ENCODE data around the gene PRDX3. TPM values are rescaled to one million over a fixed set of nuclear protein-coding genes. Genes with fewer than 3 reads are reported as not detected.
A peak's percentile ranks its signal among the peaks of the same experiment; 100 is the strongest.

Gene PRDX3
- polyA plus RNA-seq, 1 of the 3 experiments (the other 2 are of a cell fraction): 193 TPM

DNA sequence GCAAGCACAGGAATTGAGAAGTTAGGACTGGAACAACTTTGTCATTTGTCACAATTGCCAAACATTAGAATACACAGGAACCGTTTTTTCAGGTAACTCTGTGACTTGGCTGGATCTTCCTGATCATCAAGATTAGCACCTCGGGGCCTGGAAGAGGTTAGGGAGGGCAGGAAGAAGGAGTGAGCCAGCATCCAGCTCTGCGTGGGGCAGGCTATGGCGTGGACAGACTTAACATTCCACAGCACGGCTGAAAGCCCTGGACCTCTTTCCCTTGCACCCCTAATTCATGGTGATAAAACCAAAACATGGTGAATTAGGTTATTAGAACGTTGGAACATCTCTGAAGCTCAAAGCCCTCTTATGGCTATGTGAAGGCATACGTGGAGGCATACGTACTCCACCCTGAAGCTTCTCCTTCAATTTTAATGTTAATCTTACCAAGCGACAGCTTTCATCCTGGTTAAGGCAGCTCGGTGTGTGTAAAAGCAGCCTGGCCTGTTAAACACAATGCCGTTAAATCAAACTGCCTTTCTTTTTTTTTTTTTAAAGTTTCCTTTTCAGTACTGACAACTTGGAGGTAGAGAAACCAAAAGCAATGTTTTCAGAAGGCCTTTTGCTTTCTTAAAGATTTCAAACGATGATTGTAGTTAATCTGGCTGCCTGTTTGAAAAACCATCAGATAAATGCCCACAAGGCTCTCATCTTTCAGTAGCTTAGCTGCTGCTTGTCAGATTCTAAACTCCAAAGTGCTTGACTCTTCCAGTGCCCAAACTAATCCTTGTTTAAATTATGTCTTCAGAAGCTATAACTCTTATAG is 33.2 kb upstream of the PRDX3 start:
- H2AFZ ChIP-seq (ENCODE audit: low read depth): peak overlapping the region; percentile 16; the same call in 1 of the 2 replicates
- H3K79me2 ChIP-seq (ENCODE audit: insufficient read depth): peaks cover 60% of the 10 kb centered on the region
- POLR2A ChIA-PET: interaction anchor here (0.5 to 1.3 kb wide), 3 partner anchors 11 to 203 kb away, joined by 3 to 7 read pairs (median 3); no protein-coding TSS in a partner anchor
- no peaks in the 10 kb centered on the region for H3K27me3 ChIP-seq (ENCODE audit: insufficient read depth)
- no peak for DNase-seq
- no peaks in the 10 kb centered on the region for H3K9me3 ChIP-seq
- peaks cover 29 to 48% of the 10 kb centered on the region in 2 experiments for H3K4me1 ChIP-seq (ENCODE audit: control insufficient read depth in 1 of 2, insufficient read depth in 2 of 2, low read depth in 1 of 2, low read length in 1 of 2)
- H3K4me3 ChIP-seq (ENCODE audit: low read depth in 2 of 2, low read length in 1 of 2): peak overlapping the region in 1 of 2 experiments; percentile 0; a peak in 1 of 4 replicates
- peak overlapping the region; percentile 74; the same call in 1 of the 2 replicates for H3K9ac ChIP-seq
- CTCF ChIA-PET: interaction anchor here (4.6 to 15.4 kb wide), 3 partner anchors 11 to 234 kb away, joined by 38 to 505 read pairs (median 87); no protein-coding TSS in a partner anchor
- no peaks in the 10 kb centered on the region for H3K9me2 ChIP-seq
- H3K27ac ChIP-seq (ENCODE audit: low read depth in 2 of 2, low read length in 1 of 2): peak overlapping the region; percentile 67 to 98
- H3K4me2 ChIP-seq: peak overlapping the region; percentile 97
- WGBS (ENCODE audit: low lambda C conversion rate): 42% methylated on average over 12 of the region's 12 CpGs
- TF ChIP-seq, protein P1, sequence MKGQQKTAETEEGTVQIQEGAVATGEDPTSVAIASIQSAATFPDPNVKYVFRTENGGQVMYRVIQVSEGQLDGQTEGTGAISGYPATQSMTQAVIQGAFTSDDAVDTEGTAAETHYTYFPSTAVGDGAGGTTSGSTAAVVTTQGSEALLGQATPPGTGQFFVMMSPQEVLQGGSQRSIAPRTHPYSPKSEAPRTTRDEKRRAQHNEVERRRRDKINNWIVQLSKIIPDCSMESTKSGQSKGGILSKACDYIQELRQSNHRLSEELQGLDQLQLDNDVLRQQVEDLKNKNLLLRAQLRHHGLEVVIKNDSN (IDR thresholded peaks at IDR 0.05; ENCODE audit: borderline replicate concordance, low read depth): no peak
- TF ChIP-seq GATA2 (CRISPR knock-in tag; IDR thresholded peaks at IDR 0.05): peak; percentile 53
- TF ChIP-seq FOXM1 (IDR thresholded peaks at IDR 0.05; ENCODE audit: low read depth): no peak
- TF ChIP-seq POLR2AphosphoS5 (IDR thresholded peaks at IDR 0.05; ENCODE audit: low read depth, low read length): peak; percentile 25; the same call in 1 of the 2 replicates
- TF ChIP-seq TCF12 (IDR thresholded peaks at IDR 0.05): peak; percentile 42; the same call in 1 of the 2 replicates
- peak in 1 of 2 experiments; percentile 71; a peak in 1 of 4 replicates for TF ChIP-seq EP300 (IDR thresholded peaks at IDR 0.05; ENCODE audit: borderline replicate concordance in 1 of 2, low read depth in 1 of 2, low read length in 1 of 2)
- TF ChIP-seq CHD2 (IDR thresholded peaks at IDR 0.05; ENCODE audit: low read length, partially characterized antibody): peak; percentile 25
- TF ChIP-seq, protein P2, sequence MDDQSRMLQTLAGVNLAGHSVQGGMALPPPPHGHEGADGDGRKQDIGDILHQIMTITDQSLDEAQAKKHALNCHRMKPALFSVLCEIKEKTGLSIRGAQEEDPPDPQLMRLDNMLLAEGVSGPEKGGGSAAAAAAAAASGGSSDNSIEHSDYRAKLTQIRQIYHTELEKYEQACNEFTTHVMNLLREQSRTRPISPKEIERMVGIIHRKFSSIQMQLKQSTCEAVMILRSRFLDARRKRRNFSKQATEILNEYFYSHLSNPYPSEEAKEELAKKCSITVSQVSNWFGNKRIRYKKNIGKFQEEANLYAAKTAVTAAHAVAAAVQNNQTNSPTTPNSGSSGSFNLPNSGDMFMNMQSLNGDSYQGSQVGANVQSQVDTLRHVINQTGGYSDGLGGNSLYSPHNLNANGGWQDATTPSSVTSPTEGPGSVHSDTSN (IDR thresholded peaks at IDR 0.05): peak; percentile 34; the same call in 1 of the 2 replicates
- no peaks in the 10 kb centered on the region for H4K20me1 ChIP-seq (ENCODE audit: insufficient read depth)
- H3K36me3 ChIP-seq (replicated peaks in 1 of 2; ENCODE audit: control insufficient read depth in 1 of 2, insufficient read depth in 2 of 2, low read length in 1 of 2): no peaks in the 10 kb centered on the region
- H3F3A ChIP-seq (replicated peaks; ENCODE audit: insufficient read depth): peaks cover 30% of the 10 kb centered on the region

DNA sequence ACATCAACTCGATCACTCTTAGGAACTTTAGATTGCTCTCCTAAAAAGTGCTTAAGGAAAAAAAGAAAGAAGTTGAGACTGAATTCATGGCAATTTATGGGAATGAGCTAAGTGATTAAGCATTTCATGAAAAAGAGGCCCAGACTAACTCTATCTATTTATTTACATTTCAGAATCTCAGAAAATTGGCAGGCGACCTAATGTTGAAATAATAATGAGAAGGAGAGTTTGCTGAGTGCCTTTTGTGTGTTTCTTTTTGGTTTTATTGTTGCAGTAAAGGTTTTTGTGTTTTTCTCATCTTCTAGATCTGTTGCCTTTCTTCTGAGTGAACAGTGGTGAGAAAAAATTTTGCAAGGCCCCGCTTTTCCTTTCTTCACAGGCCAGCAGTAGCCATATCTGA is 32.6 kb upstream of the PRDX3 start:
- peak overlapping the region; percentile 67 to 98 for H3K27ac ChIP-seq (ENCODE audit: low read depth in 2 of 2, low read length in 1 of 2)
- H3K9ac ChIP-seq: peak overlapping the region; percentile 74; the same call in 1 of the 2 replicates
- no peaks in the 10 kb centered on the region for H3K27me3 ChIP-seq (ENCODE audit: insufficient read depth)
- no peak overlapping the region; the same call in 1 of the 2 replicates for H2AFZ ChIP-seq (ENCODE audit: low read depth)
- no peaks in the 10 kb centered on the region for H3K9me3 ChIP-seq
- WGBS (ENCODE audit: low lambda C conversion rate): 71% methylated on average over 3 of the region's 3 CpGs
- H4K20me1 ChIP-seq (ENCODE audit: insufficient read depth): no peaks in the 10 kb centered on the region
- 0 out of 4 replicates have a peak overlapping the region, but pooled peaks of 1 of the 2 experiments have one; percentile 0 for H3K4me3 ChIP-seq (ENCODE audit: low read depth in 2 of 2, low read length in 1 of 2)
- H3K79me2 ChIP-seq (ENCODE audit: insufficient read depth): peaks cover 58% of the 10 kb centered on the region
- TF ChIP-seq, protein P3, sequence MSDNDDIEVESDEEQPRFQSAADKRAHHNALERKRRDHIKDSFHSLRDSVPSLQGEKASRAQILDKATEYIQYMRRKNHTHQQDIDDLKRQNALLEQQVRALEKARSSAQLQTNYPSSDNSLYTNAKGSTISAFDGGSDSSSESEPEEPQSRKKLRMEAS (IDR thresholded peaks at IDR 0.05; ENCODE audit: low read depth): no peak
- TF ChIP-seq TCF12 (IDR thresholded peaks at IDR 0.05) (no peak), NRF1 (IDR thresholded peaks at IDR 0.05; ENCODE audit: low read depth, low read length) (no peak), NFIC (IDR thresholded peaks at IDR 0.05; ENCODE audit: borderline replicate concordance) (no peak), RFX5 (IDR thresholded peaks at IDR 0.05; ENCODE audit: low read length) (no peak), POLR2AphosphoS5 (IDR thresholded peaks at IDR 0.05; ENCODE audit: low read depth, low read length) (no peak), RCOR1 (IDR thresholded peaks at IDR 0.05; ENCODE audit: low read length) (no peak), RXRA (IDR thresholded peaks at IDR 0.05; ENCODE audit: borderline replicate concordance, low read depth) (no peak), RAD21 (IDR thresholded peaks at IDR 0.05; ENCODE audit: low read length) (no peak), YY1 (IDR thresholded peaks at IDR 0.05; ENCODE audit: low read depth) (no peak)
- TF ChIP-seq, protein P2 (IDR thresholded peaks at IDR 0.05): no peak
- TF ChIP-seq, protein P4, sequence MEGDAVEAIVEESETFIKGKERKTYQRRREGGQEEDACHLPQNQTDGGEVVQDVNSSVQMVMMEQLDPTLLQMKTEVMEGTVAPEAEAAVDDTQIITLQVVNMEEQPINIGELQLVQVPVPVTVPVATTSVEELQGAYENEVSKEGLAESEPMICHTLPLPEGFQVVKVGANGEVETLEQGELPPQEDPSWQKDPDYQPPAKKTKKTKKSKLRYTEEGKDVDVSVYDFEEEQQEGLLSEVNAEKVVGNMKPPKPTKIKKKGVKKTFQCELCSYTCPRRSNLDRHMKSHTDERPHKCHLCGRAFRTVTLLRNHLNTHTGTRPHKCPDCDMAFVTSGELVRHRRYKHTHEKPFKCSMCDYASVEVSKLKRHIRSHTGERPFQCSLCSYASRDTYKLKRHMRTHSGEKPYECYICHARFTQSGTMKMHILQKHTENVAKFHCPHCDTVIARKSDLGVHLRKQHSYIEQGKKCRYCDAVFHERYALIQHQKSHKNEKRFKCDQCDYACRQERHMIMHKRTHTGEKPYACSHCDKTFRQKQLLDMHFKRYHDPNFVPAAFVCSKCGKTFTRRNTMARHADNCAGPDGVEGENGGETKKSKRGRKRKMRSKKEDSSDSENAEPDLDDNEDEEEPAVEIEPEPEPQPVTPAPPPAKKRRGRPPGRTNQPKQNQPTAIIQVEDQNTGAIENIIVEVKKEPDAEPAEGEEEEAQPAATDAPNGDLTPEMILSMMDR (IDR thresholded peaks at IDR 0.05): no peak
- no peaks in the 10 kb centered on the region for H3K9me2 ChIP-seq
- no peak for DNase-seq
- H3K4me2 ChIP-seq: peak overlapping the region; percentile 97
- no peaks in the 10 kb centered on the region for H3K36me3 ChIP-seq (replicated peaks in 1 of 2; ENCODE audit: control insufficient read depth in 1 of 2, insufficient read depth in 2 of 2, low read length in 1 of 2)
- peaks cover 30% of the 10 kb centered on the region for H3F3A ChIP-seq (replicated peaks; ENCODE audit: insufficient read depth)
- POLR2A ChIA-PET: interaction anchor here (0.9 kb wide), 1 partner anchor 42 kb away, joined by 3 read pairs; no protein-coding TSS in a partner anchor
- CTCF ChIA-PET: interaction anchor here (3.2 to 15.4 kb wide), 4 partner anchors 12 to 234 kb away, joined by 13 to 505 read pairs (median 62); no protein-coding TSS in a partner anchor
- peaks cover 29 to 51% of the 10 kb centered on the region in 2 experiments for H3K4me1 ChIP-seq (ENCODE audit: control insufficient read depth in 1 of 2, insufficient read depth in 2 of 2, low read depth in 1 of 2, low read length in 1 of 2)

Data from SK-N-SH (cell line).